Central memory CD4-positive, alpha-beta T cell (primary cell): Measurements from ENCODE around the gene PSMC6.
A peak's percentile ranks its signal among the peaks of the same experiment; 100 is the strongest.
"Not testable (repeated sequence)": the region's sequence is repeated elsewhere in the genome, so short reads cannot be mapped to it uniquely, and the experiment has no call there.

Experiments used
- DNase-seq: peaks from one replicate; pipeline ENCODE4 v3.0.0; 2022

The PSMC6 gene

DNA sequence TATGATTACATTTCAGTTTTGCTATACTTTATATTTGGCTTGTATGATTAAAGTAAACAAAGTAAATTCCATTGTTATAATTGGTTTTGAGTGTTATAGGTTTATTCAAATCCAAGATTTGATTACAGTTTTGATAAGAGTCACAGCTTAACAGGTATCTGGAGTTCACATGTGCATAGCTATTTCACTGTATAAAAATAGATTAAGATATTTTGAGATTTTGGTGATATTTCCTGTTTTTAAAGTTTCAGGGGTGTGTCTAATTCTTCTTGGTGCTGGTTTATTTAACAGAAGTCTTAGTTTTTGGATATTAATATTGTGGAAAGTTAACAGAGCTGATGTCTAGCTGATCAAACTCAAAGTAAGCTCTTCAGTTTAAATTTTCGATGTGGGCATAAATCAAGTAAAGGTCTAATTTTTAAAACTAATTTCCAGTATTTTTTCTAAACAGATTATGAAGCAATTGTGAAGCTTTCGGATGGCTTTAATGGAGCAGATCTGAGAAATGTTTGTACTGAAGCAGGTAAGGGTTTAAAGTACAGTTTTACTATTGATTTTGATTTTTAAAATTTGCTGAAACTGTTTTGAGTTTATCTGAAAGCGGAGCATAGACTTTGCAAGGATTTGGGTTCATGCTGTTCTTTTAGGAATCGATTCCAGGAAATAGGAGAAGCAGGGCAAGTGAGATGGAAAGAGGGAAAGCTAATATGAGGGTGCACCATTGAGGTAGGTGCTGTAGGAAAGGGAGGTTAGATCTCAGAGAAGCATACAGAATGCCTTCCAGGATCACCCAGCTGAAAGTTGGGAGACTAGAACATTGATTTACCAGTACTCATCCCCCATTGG is 16.7 kb downstream of the PSMC6 start:
- no peak for DNase-seq

DNA sequence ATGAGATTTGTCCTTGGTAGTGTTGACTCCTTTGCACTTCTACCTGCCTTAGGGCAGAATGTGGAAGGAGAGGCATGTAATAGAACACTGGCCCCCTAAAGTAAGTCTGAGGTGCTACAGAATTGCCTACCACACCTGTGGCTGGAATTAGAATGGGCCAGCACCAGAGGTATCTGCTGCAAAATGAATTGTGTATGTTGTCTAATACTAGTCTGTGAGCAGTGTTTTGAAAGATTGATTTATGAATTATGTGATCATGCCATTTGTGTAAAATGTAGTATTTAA is 17.3 kb downstream of the PSMC6 start:
- DNase-seq = no peak

DNA sequence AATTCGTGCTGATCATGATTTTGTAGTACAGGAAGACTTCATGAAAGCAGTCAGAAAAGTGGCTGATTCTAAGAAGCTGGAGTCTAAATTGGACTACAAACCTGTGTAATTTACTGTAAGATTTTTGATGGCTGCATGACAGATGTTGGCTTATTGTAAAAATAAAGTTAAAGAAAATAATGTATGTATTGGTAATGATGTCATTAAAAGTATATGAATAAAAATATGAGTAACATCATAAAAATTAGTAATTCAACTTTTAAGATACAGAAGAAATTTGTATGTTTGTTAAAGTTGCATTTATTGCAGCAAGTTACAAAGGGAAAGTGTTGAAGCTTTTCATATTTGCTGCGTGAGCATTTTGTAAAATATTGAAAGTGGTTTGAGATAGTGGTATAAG is 20.5 kb downstream of the PSMC6 start:
- not testable (repeated sequence) for DNase-seq

DNA sequence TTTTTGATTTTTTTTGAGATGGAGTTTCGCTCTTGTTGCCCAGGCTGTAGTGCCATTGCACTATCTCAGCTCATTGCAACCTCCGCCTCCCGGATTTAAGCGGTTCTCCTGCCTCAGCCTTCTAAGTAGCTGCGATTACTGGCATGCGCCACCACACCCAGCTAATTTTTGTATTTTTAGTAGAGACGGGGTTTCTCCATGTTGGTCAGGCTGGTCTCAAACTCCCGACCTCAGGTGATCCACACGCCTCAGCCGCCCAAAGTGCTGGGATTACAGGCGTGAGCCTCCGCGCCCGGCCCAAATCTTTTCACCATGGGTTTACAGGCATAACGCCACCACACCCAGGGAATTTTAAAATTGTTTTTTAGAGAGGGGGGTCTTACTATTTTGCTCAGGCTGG is 22.0 kb downstream of the PSMC6 start:
- not testable (repeated sequence) for DNase-seq

DNA sequence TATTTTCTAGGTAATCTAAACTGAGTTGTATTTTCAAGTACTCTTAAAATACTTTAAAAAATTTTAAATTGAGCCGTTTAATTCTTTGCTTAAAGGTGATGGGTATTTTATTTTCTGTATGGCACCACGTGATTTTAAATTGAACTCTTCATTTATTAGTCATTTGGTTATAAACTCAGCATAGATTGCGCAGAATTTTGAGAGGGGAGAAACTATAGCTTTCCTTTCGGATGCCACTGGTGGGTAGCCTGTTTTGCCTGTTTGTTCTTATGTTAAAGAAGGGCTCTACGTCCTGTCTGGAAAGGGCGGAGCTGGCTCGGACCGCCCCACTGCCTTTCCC is 22.6 kb downstream of the PSMC6 start:
- DNase-seq = no peak

DNA sequence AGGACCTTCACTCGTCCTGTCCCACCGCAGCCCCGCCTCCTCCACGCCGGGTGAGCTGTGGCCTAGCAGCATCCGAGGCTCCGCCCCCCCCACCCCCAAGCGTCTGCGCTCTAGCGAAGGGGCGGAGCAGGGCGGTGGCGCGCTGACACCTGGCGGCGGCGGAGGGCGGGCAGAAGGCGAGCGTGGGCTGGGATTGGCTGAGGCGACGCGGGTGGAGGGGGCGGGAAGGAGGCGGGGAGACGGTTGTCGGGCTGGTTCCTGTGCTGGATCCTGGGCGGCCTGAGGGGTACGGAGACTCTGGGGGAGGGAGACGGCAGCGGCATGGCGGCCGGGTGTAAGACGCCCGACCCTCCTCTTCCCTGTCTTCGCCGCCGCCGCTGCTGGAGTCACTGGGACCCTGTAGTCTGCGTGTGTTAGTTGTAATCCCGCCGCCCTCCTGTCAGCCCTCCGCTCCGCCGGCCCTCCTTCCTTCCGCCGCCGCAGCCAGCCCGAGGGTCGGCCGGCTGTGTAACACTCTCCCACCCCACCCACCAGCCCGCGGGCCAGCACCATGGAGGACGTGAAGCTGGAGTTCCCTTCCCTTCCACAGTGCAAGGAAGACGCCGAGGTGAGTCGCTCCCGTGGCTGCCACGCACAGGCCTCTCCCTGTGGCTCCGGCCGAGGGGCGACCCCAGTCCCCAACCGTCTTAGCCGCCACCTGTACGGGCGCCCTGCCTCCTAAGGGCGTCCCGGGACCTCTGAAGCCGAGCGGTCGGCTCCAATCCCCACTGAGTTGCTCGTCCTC is 23.1 kb downstream of the PSMC6 start, which contains the start of gene STYX:
TSS of gene STYX (plus strand) at position 242 of the 784 bp plus-strand sequence. CDS start at position 551, 309 bp downstream.
- peak; percentile 95 for DNase-seq

DNA sequence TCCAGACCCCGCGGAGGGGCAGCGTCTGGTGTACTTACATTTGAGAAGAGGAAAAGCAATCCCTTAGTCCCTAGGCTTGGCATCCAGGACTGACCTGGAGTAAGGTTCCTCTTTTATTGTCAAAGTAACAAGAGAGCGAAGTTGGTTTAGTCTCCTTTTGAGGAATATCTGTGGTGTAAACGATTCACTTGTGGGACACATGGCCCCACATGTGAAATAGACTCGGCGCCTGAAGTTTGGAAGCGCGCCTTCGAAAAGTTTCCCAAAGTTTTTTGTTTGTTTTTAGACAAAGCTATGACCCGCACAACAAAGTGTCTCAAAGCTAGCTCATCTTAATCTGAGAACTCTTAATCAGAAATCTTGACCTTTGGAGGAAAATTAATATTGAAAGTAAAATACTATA is 23.7 kb downstream of the PSMC6 start:
- no peak for DNase-seq

DNA sequence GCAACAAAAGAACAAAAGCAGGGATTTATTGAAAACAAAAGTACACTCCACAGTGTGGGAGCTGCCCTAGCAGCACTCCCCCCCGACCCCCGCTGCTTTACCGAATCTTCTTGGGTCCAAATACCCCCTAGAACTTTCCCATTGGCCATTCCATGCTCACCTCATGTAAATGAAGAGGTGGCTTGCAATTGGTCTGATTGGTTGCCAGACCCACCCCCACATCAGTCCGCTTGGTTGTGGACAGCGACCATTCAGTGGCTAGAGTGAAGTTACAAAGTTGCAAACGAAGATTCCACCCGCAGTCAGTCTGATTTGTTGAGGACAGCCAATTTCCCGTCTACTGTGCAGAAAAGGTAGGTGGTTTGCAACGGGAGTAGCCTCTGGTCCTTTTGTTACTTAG is 26.8 kb downstream of the PSMC6 start:
- DNase-seq = no peak

DNA sequence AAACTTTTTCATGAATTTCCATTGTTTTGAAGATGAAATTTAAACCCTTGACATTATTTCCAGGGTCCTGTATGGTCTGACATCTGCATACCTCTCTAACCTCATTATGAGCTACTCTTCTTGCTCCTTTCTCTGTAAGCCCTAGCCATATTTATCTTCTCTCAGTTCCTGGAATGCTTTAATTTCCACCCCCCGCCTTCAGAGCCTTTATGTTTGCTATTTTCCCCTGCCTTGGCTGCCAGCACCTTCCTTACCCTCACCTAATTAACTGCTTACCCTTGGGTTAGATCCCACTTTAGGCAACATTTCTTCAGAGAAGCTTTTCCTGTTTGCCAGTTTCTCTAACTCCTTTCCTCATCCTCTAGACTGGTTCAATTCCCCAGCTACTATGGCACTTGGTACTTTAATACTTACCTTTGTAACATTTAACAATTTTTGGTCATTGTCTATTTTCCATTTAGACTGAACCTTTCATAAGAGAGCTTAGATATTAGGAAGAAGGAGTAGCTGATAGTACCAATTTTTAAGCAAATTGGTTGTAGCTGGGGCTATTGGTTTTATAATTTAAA is 29.0 kb downstream of the PSMC6 start:
- no peak for DNase-seq

DNA sequence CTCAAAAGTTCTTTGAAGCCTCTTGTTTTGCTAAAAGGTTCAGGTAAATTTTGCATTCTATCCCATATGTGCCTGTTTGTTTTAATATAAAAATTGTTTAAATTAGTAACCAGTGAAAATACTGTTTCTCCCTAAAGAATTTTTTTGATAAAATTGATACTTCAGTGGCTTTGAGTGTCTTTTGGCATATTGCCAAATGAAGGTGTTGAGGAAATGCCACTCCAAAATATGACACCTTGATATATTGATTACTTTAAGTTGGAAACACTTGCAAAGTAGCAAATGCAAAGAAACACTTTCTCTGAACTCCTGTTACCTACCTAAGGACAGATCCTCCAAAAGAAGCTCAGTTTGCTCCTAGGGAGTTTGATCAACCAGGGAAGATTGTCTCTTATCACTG is 31.4 kb downstream of the PSMC6 start:
- no peak for DNase-seq

DNA sequence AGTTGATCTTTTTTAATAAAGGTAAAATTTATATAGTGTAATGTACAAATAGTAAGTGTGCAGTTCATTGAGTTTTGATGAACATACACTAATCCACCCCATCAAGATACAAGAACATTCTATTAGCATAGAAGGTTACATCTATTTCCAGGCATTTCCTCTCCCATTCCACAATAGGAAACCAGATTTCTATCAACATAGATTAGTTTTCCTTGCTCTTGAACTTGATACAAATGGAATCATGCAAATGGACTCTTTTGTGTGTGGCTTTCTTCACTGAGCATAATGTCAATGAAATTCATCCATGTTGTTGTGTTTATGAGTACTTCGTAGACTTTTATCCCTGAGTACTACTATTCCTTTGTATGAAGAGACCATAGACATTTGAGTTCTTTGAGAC is 33.8 kb downstream of the PSMC6 start:
- DNase-seq = no peak

DNA sequence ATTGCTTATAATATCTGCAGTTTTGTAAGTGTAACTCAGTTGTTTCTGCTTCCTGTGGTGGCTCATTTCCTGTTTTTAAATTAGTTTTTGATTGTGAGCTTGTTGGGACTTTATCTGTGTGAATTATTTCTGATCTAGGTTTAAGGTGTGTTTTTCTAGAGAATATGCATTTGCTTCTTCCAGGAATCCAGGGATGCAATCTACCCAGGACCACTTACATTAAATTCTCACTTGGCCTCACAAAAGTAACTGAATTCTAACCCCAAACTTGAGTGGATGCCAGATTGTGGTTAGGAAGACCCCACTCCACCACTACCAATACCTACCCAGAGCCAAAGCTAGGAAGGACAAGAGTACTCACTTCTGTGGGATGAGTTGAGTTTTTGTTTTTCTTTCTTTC is 34.9 kb downstream of the PSMC6 start:
- DNase-seq = peak; percentile 28

DNA sequence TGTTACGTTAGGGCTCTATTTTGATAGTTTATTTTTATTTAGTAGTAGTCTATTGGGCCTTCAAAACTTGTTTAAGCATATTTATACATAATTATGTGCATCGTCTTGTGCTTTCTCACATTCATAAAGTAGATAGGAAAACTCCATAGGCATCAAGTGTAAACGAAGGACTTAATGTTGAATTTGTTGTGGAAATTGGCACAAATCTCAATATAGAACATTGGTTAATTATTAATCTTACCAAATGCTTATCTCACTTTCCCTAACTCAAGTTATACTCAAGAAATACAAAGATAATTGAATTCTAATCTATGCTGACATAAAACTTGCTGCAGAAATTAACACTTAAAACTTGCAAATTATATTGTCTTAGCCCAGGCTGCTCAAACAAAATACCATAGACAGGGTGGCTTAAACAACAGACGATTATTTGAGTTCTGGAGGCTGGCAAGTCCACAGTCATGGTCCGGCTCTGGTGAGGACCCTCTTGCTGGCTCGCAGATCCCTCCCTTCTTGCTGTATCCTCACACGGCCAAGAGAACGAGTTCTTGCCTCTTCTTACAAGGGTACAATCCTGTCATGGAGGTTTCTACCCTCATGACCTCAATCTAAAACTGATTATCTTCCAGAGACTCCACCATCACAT is 41.8 kb downstream of the PSMC6 start:
- DNase-seq = no peak

DNA sequence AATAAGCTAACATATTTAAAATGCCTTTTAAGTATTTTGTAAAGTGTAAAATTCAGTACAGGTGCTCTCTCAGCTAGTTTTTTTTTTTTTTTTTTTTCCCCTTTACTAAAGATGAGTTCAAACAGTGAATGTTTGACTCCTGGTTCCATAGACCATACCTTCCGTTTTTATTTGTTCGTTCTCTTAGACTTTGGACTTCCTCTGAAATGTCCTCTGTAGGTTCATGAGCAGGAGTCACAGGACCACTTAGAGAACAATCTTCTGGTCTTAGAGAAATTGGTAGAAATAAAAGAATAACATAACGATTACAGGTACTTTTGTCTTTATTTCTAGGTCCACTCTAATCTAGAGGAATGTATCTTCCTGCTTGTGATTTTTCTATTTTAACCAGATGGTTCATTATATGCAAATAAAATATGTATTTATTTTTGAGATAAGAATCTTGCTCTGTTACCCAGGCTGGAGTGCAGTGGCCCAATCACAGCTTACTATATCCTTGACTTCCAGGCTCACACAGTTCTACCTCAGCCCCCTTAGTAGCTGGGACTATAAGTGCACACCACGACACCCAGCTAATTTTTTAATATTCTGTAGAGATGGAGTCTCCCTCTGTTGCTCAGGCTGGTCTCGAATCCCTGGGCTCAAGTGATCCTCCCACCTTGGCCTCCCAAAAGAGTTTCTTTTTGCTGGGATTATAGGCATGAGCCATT is 48.8 kb downstream of the PSMC6 start:
- no peak for DNase-seq

DNA sequence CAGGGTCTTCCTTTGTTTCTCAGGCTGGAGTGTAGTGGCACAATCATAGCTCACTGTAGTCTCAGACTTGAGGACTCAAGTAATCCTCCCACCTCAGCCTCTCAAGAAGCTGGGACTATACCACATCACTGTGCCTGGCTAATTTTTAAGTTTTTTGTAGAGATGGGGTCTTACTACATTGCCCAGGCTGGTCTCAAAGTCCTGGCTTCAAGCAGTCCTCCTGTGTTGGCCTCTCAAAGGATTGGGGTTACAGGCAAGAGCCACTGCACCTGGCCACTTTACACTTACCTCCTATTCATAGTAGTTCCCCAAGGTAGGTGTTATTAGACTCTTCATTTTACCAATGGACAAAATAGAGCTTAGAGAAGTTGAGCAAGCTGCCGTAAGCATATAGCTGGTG is 52.1 kb downstream of the PSMC6 start:
- DNase-seq = no peak

DNA sequence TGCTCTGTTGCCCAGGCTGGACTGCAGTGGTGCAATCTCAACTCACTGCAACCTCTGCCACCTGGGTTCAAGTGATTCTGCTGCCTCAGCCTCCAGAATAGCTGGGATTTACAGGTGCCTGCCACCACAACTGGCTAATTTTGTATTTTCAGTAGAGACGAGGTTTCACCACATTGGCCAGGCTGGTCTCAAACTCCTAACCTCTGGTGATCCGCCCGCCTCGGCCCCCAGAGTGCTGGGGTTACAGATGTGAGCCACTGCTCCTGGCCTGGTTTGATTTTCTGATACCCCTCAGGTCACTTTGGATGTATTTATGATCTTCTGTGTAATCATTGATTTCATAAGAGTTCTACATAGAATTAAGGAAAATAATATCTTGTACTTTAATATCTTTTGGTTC is 55.9 kb downstream of the PSMC6 start:
- not testable (repeated sequence) for DNase-seq

DNA sequence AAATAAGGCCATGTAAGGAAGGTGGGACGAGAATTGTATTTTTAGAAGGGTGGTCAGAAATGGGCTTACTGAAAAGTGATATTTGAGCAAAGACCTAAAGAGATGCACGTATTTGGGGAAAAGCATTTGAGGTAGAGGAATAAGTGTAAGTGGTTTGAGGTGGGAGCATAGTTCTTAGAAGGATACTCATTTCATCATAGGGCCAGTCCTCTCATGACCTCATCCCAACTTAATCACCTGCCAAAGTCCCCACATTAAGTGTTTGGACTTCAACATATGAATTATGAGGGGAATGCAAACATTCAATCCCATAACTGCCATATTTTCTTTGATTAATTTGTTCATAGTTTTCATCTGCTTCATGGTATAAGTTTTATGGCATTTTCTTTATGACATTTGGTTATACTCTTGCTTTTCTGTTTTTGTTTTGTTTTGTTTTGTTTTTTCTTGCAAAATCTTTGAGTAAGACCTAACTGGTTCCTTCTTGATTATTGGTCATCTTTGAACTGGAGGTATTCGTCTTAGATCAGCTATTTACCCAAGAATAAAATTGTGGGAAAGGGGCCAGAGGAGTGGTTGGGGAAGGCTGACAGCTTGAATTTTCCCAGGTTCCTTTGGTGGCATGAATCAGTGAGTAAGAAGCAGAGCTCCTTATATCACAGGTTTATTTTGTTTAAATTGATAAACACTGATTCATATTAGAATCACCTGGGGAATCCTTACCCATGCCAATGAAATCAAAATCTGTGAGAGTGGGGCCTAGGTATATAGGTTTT is 60.2 kb downstream of the PSMC6 start:
- DNase-seq = no peak

DNA sequence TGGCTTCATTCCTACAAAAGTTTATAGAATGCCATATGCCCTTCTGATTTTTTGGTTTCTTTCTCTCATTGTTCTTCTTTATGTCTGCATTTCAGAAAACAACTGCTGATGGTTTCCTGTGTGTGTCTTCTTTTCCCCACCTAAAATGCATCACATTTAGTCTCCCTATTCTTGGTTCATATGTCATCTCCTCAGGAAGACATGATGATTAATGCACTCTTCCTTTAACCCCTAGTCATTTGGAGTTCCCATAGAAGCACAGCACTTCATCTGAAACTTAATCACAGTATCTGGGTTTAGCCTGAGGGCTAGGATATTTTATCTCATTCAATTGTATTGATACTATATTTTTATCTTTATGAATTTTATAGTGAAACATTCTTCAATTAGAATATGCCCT is 62.9 kb downstream of the PSMC6 start:
- no peak for DNase-seq

DNA sequence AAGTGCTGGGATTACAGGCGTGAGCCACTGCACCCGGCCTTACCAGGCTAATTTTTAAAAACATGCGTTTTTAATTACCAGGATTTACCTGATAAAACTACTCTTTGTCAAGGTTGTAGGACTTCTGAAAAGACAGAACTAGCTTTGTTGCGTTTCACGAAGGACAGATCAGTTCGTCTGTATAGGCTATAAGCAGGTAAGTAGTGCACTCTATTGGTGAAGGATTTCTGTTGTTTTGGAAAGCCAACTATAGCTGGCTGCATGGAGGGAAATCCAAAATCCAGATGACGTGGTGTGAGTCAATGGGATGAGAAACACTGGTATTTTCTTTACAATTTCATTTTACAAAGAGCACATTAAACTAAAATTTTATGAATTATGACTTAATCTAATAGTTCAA is 69.8 kb downstream of the PSMC6 start:
- DNase-seq = no peak
